ENCODE results near the gene CHST13.

GRCh38 chr3:126580746-126581145 lies 56.8 kb downstream of the CHST13 start:
- TF ChIP-seq SCRT1 (tag by site-specific recombination; IDR thresholded peaks at IDR 0.05; ENCODE audit: borderline replicate concordance) (no peak), HIC1 (tag by site-specific recombination; IDR thresholded peaks at IDR 0.05) (no peak), ELK4 (IDR thresholded peaks at IDR 0.05; ENCODE audit: borderline replicate concordance, low read depth, low read length) (no peak), CTCF (tag by site-specific recombination; IDR thresholded peaks at IDR 0.05) (no peak), YY1 (tag by site-specific recombination; IDR thresholded peaks at IDR 0.05) (no peak), ZNF701 (tag by site-specific recombination; IDR thresholded peaks at IDR 0.05) (no peak), ZBTB21 (tag by site-specific recombination; IDR thresholded peaks at IDR 0.05) (no peak), PBX3 (CRISPR knock-in tag; IDR thresholded peaks at IDR 0.05) (no peak), SETDB1 (IDR thresholded peaks at IDR 0.05; ENCODE audit: insufficient read length, low read length) (no peak), ZNF175 (tag by site-specific recombination; IDR thresholded peaks at IDR 0.05) (no peak)
